ENCODE results near the gene CBX3. TPM values are rescaled to one million over a fixed set of nuclear protein-coding genes. Genes with fewer than 3 reads are reported as not detected.

The CBX3 gene
- total RNA-seq = 99.8 and 104 TPM in 2 replicates

DNA sequence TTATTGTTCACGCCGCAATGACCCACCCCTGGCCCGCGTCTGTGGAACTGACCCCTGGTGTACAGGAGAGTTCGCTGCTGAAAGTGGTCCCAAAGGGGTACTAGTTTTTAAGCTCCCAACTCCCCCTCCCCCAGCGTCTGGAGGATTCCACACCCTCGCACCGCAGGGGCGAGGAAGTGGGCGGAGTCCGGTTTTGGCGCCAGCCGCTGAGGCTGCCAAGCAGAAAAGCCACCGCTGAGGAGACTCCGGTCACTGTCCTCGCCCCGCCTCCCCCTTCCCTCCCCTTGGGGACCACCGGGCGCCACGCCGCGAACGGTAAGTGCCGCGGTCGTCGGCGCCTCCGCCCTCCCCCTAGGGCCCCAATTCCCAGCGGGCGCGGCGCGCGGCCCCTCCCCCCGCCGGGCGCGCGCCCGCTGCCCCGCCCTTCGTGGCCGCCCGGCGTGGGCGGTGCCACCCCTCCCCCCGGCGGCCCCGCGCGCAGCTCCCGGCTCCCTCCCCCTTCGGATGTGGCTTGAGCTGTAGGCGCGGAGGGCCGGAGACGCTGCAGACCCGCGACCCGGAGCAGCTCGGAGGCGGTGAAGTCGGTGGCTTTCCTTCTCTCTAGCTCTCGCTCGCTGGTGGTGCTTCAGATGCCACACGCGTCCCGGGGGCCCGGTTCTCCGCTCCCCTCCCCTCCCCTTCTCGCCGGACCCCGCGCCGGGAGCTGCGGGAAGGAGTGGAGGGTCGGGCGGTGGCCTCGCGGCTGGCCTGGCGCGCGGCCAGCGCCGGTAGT, at the start of gene CBX3:
Gene CBX3 (plus strand): TSS at position 499 of the 772 bp plus-strand sequence. CDS start 1,254 bp downstream, outside the sequence.

DNA sequence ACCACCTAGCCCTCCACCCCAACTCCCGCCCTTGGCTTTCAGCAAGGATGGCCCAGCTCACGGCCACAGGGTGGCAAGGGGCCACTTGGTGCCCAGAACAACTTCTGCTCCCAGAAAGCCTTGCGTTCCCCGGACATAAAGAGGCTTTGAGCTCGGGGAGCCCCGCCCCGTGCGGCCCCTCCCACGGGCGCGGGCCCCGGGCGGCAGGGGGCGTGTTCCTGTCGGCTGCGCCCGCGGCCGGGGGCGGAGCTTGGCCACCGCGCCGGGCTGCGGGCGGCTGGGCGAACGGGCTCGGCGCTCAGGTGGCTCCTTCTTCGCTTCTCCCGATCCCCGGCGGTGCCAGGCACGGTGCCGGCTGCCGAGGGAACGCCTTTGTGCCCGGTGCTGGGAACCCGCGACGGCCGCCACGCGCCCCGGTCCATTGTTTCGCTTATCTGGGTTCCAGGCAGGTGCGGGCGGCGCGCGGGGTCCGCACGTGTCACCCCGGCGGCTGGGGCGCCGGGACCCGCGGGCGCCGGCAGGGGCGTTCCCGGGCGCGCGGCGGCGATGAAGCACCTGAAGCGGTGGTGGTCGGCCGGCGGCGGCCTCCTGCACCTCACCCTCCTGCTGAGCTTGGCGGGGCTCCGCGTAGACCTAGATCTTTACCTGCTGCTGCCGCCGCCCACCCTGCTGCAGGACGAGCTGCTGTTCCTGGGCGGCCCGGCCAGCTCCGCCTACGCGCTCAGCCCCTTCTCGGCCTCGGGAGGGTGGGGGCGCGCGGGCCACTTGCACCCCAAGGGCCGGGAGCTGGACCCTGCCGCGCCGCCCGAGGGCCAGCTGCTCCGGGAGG, 49.4 kb upstream of the CBX3 start, which contains the start of gene NFE2L3:
Gene NFE2L3 (plus strand): TSS at position 246 of the 829 bp plus-strand sequence. CDS start 301 bp downstream, at position 547.

DNA sequence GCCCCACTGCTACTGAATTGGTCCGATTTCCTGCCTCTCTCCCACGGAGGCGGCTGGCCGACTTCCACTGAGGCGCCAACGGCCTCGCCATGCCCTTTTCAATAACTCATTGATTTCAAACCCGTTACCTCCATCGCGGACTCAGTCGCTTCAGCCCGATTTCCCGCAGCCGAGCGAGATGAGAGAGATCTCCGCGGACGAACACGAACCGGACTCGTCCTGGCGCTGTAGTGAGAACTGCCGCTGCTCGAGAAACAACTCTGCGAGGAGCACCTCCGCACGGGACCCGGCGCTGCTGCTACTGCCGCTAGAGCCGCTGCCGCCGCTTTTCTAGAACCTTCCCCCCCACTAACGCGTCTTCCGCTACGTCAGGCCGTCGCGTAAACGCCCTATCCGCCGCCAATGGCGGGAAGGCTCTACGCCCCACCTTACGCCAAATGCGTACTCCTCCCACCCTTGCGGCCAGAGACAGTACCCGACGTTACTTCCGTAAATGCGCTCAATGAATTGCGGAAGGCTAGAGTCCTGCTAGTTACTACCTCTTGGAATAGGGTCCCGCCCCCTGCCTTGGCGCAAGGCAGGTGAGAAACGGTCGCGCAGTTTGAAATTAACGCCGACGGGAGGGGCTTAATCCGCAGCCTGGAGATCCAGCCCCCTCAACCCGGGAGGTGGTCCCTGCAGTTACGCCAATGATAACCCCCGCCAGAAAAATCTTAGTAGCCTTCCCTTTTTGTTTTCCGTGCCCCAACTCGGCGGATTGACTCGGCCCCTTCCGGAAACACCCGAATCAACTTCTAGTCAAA, 900 bp upstream of the CBX3 start, which contains the start of gene HNRNPA2B1:
Gene HNRNPA2B1 (minus strand): TSS at position 303 of the 803 bp plus-strand sequence. CDS start 169 bp downstream, at position 134.

Other genes starting within 250 kb of the CBX3 start
- 9.4 and 34.7 TPM in 2 replicates for gene NFE2L3, start 49.5 kb upstream of the CBX3 start, total RNA-seq
- gene HNRNPA2B1, start 999 bp upstream of the CBX3 start, total RNA-seq = 41.1 and 53.3 TPM in 2 replicates
- gene SNX10, start 90.1 kb downstream of the CBX3 start, total RNA-seq = 1.1 and 15.9 TPM in 2 replicates

Data from tracheal epithelial cell (primary cell).